ENCODE data around the gene FARS2.

DNA sequence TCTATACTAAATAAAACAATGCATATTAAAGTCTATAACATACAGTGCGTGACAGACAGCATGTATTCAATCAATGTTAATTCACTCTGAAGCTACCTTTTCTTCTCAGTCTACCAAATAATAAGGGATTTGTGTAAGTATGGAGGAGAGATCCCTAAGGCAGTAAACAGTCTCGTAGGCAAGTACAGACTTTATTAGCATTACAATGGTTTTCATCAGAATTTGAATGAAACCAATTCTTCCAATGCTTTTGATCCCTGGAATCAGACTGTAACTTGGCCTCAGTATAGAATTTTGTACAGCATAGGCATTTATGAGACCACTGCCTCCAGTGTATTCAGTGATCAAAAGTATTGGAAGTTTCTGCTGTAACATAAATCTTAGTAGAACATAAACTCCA lies 20.1 kb upstream of the FARS2 start:
- no peak for TF ChIP-seq POLR2AphosphoS5 (IDR thresholded peaks at IDR 0.05)
- TF ChIP-seq, protein P1, sequence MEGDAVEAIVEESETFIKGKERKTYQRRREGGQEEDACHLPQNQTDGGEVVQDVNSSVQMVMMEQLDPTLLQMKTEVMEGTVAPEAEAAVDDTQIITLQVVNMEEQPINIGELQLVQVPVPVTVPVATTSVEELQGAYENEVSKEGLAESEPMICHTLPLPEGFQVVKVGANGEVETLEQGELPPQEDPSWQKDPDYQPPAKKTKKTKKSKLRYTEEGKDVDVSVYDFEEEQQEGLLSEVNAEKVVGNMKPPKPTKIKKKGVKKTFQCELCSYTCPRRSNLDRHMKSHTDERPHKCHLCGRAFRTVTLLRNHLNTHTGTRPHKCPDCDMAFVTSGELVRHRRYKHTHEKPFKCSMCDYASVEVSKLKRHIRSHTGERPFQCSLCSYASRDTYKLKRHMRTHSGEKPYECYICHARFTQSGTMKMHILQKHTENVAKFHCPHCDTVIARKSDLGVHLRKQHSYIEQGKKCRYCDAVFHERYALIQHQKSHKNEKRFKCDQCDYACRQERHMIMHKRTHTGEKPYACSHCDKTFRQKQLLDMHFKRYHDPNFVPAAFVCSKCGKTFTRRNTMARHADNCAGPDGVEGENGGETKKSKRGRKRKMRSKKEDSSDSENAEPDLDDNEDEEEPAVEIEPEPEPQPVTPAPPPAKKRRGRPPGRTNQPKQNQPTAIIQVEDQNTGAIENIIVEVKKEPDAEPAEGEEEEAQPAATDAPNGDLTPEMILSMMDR (IDR thresholded peaks at IDR 0.05 in 8 of 11, conservative IDR thresholded peaks at IDR 0.05 in 3 of 11): no peak

All from spleen (tissue), 7 donors.